Measurements from ENCODE around the gene RNF214. TPM values are rescaled to one million over a fixed set of nuclear protein-coding genes. Genes with fewer than 3 reads are reported as not detected.

Gene RNF214
- total and polyA plus RNA-seq, 2 of the 13 experiments (the other 11 are each of a cell fraction or from before 2014, with no cell fraction given) = 10.7 to 12.6 TPM

- Histone ChIP-seq H3K27ac (ENCODE audit: extremely low read length, insufficient read depth, low read length) (peak overlapping the region; percentile 42), H3K4me3 (replicated peaks in 1 of 3; ENCODE audit: insufficient read depth in 1 of 3, low read depth in 2 of 3, low read length in 3 of 3) (peak overlapping the region; percentile 69 to 99 (median 99)), H3K4me2 (ENCODE audit: low read depth, low read length) (peak overlapping the region; percentile 99), H3K9ac (ENCODE audit: insufficient read depth, low read depth, low read length) (peak overlapping the region; percentile 78), H3K36me3 (replicated peaks in 1 of 2; ENCODE audit: control insufficient read depth in 1 of 2, insufficient read depth in 2 of 2, low read length in 2 of 2) (peaks cover 3 to 9% of the 10 kb centered on the region in 2 experiments; a peak in 2 of 5 replicates), H3K4me1 (ENCODE audit: insufficient read depth, low read length) (peaks cover 27% of the 10 kb centered on the region), H3K79me2 (ENCODE audit: insufficient read depth, low read length) (peaks cover 10% of the 10 kb centered on the region), H2AFZ (ENCODE audit: low read length) (no peak overlapping the region), H3K27me3 (ENCODE audit: control insufficient read depth in 1 of 2, insufficient read depth in 2 of 2, low read length in 2 of 2) (no peaks in the 10 kb centered on the region), H4K20me1 (ENCODE audit: insufficient read depth, low read length) (no peaks in the 10 kb centered on the region), H3K9me3 (ENCODE audit: low read length) (no peaks in the 10 kb centered on the region)
- TF ChIP-seq KAT7 (CRISPR knock-in tag; IDR thresholded peaks at IDR 0.05; ENCODE audit: borderline replicate concordance) = 0 out of 2 replicates have a peak, but pooled peaks have one; percentile 16
- no peak for TF ChIP-seq TCF7L2 (IDR thresholded peaks at IDR 0.05; ENCODE audit: low read depth, low read length)
- ATAC-seq (peak; percentile 7; the same call in 1 of the 3 replicates), DNase-seq (ENCODE audit: low spot score) (no peak), FAIRE-seq (no peak)
- WGBS (ENCODE audit: low lambda C conversion rate) = 3% methylated on average over 7 of the region's 14 CpGs
- ChIA-PET POLR2A (interaction anchor here (1.5 to 1.6 kb wide), 2 partner anchors 68 to 86 kb away, joined by 4 to 8 read pairs; no protein-coding TSS in a partner anchor), CTCF (ENCODE audit: low intra/inter-chr PET ratio, low total read pairs) (interaction anchor here (1.1 to 2.3 kb wide), 2 partner anchors 50 to 85 kb away, joined by 7 to 11 read pairs; partner anchors contain the start of gene BACE1)
- intact Hi-C loops (cut with micrococcal nuclease; ENCODE audit: unreplicated experiment) = loop anchor here (5.0 kb wide), 1 partner anchor 181 kb away; no protein-coding TSS in a partner anchor
- in situ Hi-C loops (cut with HindIII; ENCODE audit: extremely low pct_ligation_motif_present, low pct_unique_long_range_greater_than_20kb) = loop anchor here (5.0 kb wide), 2 partner anchors 86 to 359 kb away; partner anchors contain the start of gene BACE1
- TSS peak; percentile 57 for BruUV-seq (replicated peaks)
These were observed 1.3 kb upstream of the RNF214 start for GRCh38 chr11:117230999-117231841.

GRCh38 chr11:117231842-117232091, 704 bp upstream of the RNF214 start, which contains the start of gene PCSK7:
Gene PCSK7 (minus strand): TSS chr11:117232073. CDS start chr11:117229844, 2,229 bp downstream.
- Histone ChIP-seq H3K4me2 (ENCODE audit: low read depth, low read length) (peak within 1 kb of the TSS; percentile 99), H4K20me1 (ENCODE audit: insufficient read depth, low read length) (no peaks in the 10 kb centered on the region), H3K9ac (ENCODE audit: insufficient read depth, low read depth, low read length) (peak within 1 kb of the TSS; percentile 80), H3K27me3 (ENCODE audit: control insufficient read depth in 1 of 2, insufficient read depth in 2 of 2, low read length in 2 of 2) (no peaks in the 10 kb centered on the region), H3K79me2 (ENCODE audit: insufficient read depth, low read length) (peaks cover 10% of the 10 kb centered on the region), H3K4me1 (ENCODE audit: insufficient read depth, low read length) (peaks cover 27% of the 10 kb centered on the region), H3K9me3 (ENCODE audit: low read length) (no peaks in the 10 kb centered on the region), H3K36me3 (replicated peaks in 1 of 2; ENCODE audit: control insufficient read depth in 1 of 2, insufficient read depth in 2 of 2, low read length in 2 of 2) (peaks cover 3 to 6% of the 10 kb centered on the region in 2 experiments; a peak in 2 of 5 replicates), H3K4me3 (replicated peaks in 1 of 3; ENCODE audit: insufficient read depth in 1 of 3, low read depth in 2 of 3, low read length in 3 of 3) (peak within 1 kb of the TSS; percentile 77 to 99 (median 99)), H3K27ac (ENCODE audit: extremely low read length, insufficient read depth, low read length) (peak within 1 kb of the TSS; percentile 57), H2AFZ (ENCODE audit: low read length) (peak within 1 kb of the TSS; percentile 95)
- intact Hi-C loops (cut with micrococcal nuclease; ENCODE audit: unreplicated experiment) (loop anchor here (2.0 to 5.0 kb wide), 2 partner anchors 85 to 181 kb away; partner anchors contain the start of gene BACE1), in situ Hi-C loops (cut with HindIII; ENCODE audit: extremely low pct_ligation_motif_present, low pct_unique_long_range_greater_than_20kb) (loop anchor here (5.0 kb wide), 2 partner anchors 86 to 359 kb away; partner anchors contain the start of gene BACE1)
- no TSS peak for BruUV-seq (replicated peaks)
- ATAC-seq (peak; percentile 6; the same call in 1 of the 3 replicates), FAIRE-seq (no peak), DNase-seq (ENCODE audit: low spot score) (peak; percentile 44)
- no CpG with 5 or more reads among the region's 13 CpGs for WGBS (ENCODE audit: low lambda C conversion rate)
- ChIA-PET CTCF (ENCODE audit: low intra/inter-chr PET ratio, low total read pairs) (interaction anchor here (1.1 to 2.3 kb wide), 2 partner anchors 51 to 85 kb away, joined by 7 to 11 read pairs; partner anchors contain the start of gene BACE1), POLR2A (interaction anchor here (1.5 to 1.6 kb wide), 2 partner anchors 68 to 87 kb away, joined by 4 to 8 read pairs; no protein-coding TSS in a partner anchor)
- TF ChIP-seq ATF1 (CRISPR knock-in tag; IDR thresholded peaks at IDR 0.05) (no peak), PRMT3 (CRISPR knock-in tag; IDR thresholded peaks at IDR 0.05; ENCODE audit: borderline replicate concordance, low read depth) (no peak), MTF1 (CRISPR knock-in tag; IDR thresholded peaks at IDR 0.05) (no peak), MAX (IDR thresholded peaks at IDR 0.05) (0 out of 2 replicates have a peak, but pooled peaks have one; percentile 24), PRDM4 (CRISPR knock-in tag; IDR thresholded peaks at IDR 0.05; ENCODE audit: borderline replicate concordance) (no peak), ZNF446 (CRISPR knock-in tag; IDR thresholded peaks at IDR 0.05) (no peak), ZNF772 (CRISPR knock-in tag; IDR thresholded peaks at IDR 0.05) (no peak), CREB1 (IDR thresholded peaks at IDR 0.05) (no peak), CREB1 (CRISPR knock-in tag; IDR thresholded peaks at IDR 0.05) (no peak), DR1 (CRISPR knock-in tag; IDR thresholded peaks at IDR 0.05) (no peak), TCF7 (IDR thresholded peaks at IDR 0.05; ENCODE audit: low read depth) (no peak), SMC3 (IDR thresholded peaks at IDR 0.05; ENCODE audit: low read length) (no peak), HNRNPLL (IDR thresholded peaks at IDR 0.05; ENCODE audit: low read depth, low read length, poor library complexity, severe bottlenecking) (peak; percentile 79), NFE2 (CRISPR knock-in tag; IDR thresholded peaks at IDR 0.05) (no peak)

Measured in HepG2 (cell line).